OCI-LY3 (cell line): Measurements from ENCODE around the gene PKM.

ENCODE experiments used
- H2AFZ ChIP-seq: fragments of 200-600, 300-600 bp; shearing (Covaris generic); 2 replicates; pipeline ENCODE4 v1.6.0; 2014; ENCODE audit warnings: antibody characterized with exemption, low read depth, low read length
- H3K27ac ChIP-seq: fragments of 200-600, 300-600 bp; sonication (generic); 2 replicates; pipeline ENCODE4 v1.5.1; 2014; ENCODE audit warnings: mild to moderate bottlenecking, low read length, moderate library complexity, mixed read lengths
- H3K27me3 ChIP-seq: fragments of 200-600, 300-600 bp; sonication (generic); 2 replicates; pipeline ENCODE4 v1.6.1; 2014; ENCODE audit warnings: low read depth, low read length, mixed read lengths
- H3K36me3 ChIP-seq: fragments of 200-600, 300-600 bp; sonication (generic); replicated peaks from 2 replicates; pipeline ENCODE3; 2014; ENCODE audit warnings: low read depth, low read length, mixed read lengths
- H3K4me1 ChIP-seq: fragments of 300-600, 200-600 bp; sonication (generic); 2 replicates; pipeline ENCODE4 v1.6.1; 2014; ENCODE audit warnings: low read length, mixed read lengths
- H3K4me2 ChIP-seq: fragments of 200-600, 300-600 bp; sonication (generic); 2 replicates; pipeline ENCODE4 v1.6.1; 2014; ENCODE audit warnings: low read length, mixed read lengths
- H3K4me3 ChIP-seq: fragments of 300-600, 200-600 bp; sonication (generic); 2 replicates; pipeline ENCODE4 v1.5.1; 2014; ENCODE audit warnings: antibody characterized with exemption, mild to moderate bottlenecking, low read length, moderate library complexity
- H3K79me2 ChIP-seq: fragments of 300-600, 200-600 bp; shearing (Covaris generic); 2 replicates; pipeline ENCODE4 v1.6.1; 2014; ENCODE audit warnings: mild to moderate bottlenecking, low read length, mixed read lengths
- H3K9ac ChIP-seq: fragments of 300-600, 200-600 bp; shearing (Covaris generic); 2 replicates; pipeline ENCODE4 v1.6.0; 2014; ENCODE audit warnings: mild to moderate bottlenecking, low read length, moderate library complexity
- H3K9me3 ChIP-seq: fragments of 200-600, 300-600 bp; shearing (Covaris generic); 2 replicates; pipeline ENCODE4 v1.6.1; 2014; ENCODE audit warnings: low read length, mixed read lengths; ENCODE audit not compliant: insufficient read depth
- H4K20me1 ChIP-seq: fragments of 200-600, 300-600 bp; sonication (generic); 2 replicates; pipeline ENCODE4 v1.6.1; 2016; ENCODE audit warnings: low read length, mixed read lengths; ENCODE audit not compliant: insufficient read depth
- EZH2phosphoT487 ChIP-seq: fragments of 200-600 bp; shearing (Covaris generic); IDR thresholded peaks from 2 replicates; pipeline ENCODE4 v1.6.1; 2018; ENCODE audit warnings: antibody characterized with exemption, mixed run types, low read depth
- TF ChIP-seq, protein P1 (sequence below): fragments of 200-600, 300-600 bp; sonication (generic); IDR thresholded peaks from 2 replicates; pipeline ENCODE4 v1.5.1; 2014; ENCODE audit warnings: antibody characterized with exemption, low read length, low read depth

The PKM gene

GRCh38 chr15:72248514-72248913, 17.5 kb upstream of the PKM start:
- TF ChIP-seq, protein P1, sequence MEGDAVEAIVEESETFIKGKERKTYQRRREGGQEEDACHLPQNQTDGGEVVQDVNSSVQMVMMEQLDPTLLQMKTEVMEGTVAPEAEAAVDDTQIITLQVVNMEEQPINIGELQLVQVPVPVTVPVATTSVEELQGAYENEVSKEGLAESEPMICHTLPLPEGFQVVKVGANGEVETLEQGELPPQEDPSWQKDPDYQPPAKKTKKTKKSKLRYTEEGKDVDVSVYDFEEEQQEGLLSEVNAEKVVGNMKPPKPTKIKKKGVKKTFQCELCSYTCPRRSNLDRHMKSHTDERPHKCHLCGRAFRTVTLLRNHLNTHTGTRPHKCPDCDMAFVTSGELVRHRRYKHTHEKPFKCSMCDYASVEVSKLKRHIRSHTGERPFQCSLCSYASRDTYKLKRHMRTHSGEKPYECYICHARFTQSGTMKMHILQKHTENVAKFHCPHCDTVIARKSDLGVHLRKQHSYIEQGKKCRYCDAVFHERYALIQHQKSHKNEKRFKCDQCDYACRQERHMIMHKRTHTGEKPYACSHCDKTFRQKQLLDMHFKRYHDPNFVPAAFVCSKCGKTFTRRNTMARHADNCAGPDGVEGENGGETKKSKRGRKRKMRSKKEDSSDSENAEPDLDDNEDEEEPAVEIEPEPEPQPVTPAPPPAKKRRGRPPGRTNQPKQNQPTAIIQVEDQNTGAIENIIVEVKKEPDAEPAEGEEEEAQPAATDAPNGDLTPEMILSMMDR: no peak
- no peak for TF ChIP-seq EZH2phosphoT487
- Histone ChIP-seq H3K9ac (no peak overlapping the region), H3K4me1 (no peaks in the 10 kb centered on the region), H3K79me2 (no peaks in the 10 kb centered on the region), H4K20me1 (no peaks in the 10 kb centered on the region), H3K36me3 (peaks cover 46% of the 10 kb centered on the region), H3K27ac (no peak overlapping the region), H3K27me3 (no peaks in the 10 kb centered on the region), H3K4me2 (no peak overlapping the region), H2AFZ (no peak overlapping the region), H3K4me3 (no peak overlapping the region), H3K9me3 (no peaks in the 10 kb centered on the region)

- peaks cover 49% of the 10 kb centered on the region for H3K36me3 ChIP-seq
- no peak overlapping the region for H2AFZ ChIP-seq
- H3K79me2 ChIP-seq: no peaks in the 10 kb centered on the region
- TF ChIP-seq, protein P1: no peak
- TF ChIP-seq EZH2phosphoT487: no peak
- H3K27me3 ChIP-seq: no peaks in the 10 kb centered on the region
- H3K4me1 ChIP-seq: peaks cover under 1% of the 10 kb centered on the region; the same call in 1 of the 2 replicates
- no peaks in the 10 kb centered on the region for H3K9me3 ChIP-seq
- H3K4me3 ChIP-seq: no peak overlapping the region
- no peak overlapping the region for H3K27ac ChIP-seq
- H3K9ac ChIP-seq: no peak overlapping the region
- no peak overlapping the region for H3K4me2 ChIP-seq
- H4K20me1 ChIP-seq: no peaks in the 10 kb centered on the region; the same call in 1 of the 2 replicates
Measured at GRCh38 chr15:72242775-72243370, 11.9 kb upstream of the PKM start.

GRCh38 chr15:72239652-72240051, 8.7 kb upstream of the PKM start:
- Histone ChIP-seq H3K79me2 (no peaks in the 10 kb centered on the region), H2AFZ (no peak overlapping the region), H3K4me1 (peaks cover 11% of the 10 kb centered on the region), H4K20me1 (no peaks in the 10 kb centered on the region; the same call in 1 of the 2 replicates), H3K4me2 (no peak overlapping the region), H3K36me3 (peaks cover 46% of the 10 kb centered on the region), H3K4me3 (no peak overlapping the region), H3K9ac (no peak overlapping the region), H3K27me3 (no peaks in the 10 kb centered on the region), H3K27ac (no peak overlapping the region), H3K9me3 (no peaks in the 10 kb centered on the region)
- no peak for TF ChIP-seq EZH2phosphoT487
- TF ChIP-seq, protein P1: no peak

DNA sequence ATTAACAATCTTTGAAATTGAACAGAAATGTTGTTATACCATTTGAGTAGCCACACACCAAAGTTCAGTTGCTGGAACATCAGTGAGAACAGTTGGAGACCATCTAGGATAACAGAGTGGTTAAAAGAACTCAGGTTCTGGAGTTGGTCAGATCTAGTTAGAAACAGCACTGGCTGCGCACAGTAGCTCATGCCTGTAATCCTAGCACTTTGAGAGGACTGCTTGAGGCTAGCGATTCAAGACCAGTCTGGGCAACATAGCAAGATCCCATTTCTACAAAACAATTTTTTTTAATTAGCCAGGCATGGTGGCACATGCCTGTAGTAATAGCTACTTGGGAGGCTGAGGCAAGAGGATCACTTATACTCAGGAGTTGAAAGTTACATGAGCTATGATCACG, 7.6 kb upstream of the PKM start:
- no peaks in the 10 kb centered on the region for H3K27me3 ChIP-seq
- no peak overlapping the region for H3K4me2 ChIP-seq
- no peaks in the 10 kb centered on the region; the same call in 1 of the 2 replicates for H4K20me1 ChIP-seq
- H3K36me3 ChIP-seq: peaks cover 40% of the 10 kb centered on the region
- H3K79me2 ChIP-seq: no peaks in the 10 kb centered on the region
- TF ChIP-seq, protein P1: no peak
- TF ChIP-seq EZH2phosphoT487: no peak
- no peak overlapping the region for H3K4me3 ChIP-seq
- H3K4me1 ChIP-seq: peaks cover 11% of the 10 kb centered on the region
- H3K27ac ChIP-seq: no peak overlapping the region
- no peaks in the 10 kb centered on the region for H3K9me3 ChIP-seq
- no peak overlapping the region for H2AFZ ChIP-seq
- H3K9ac ChIP-seq: no peak overlapping the region
